BE2C (cell line): Measurements from ENCODE around the gene CNKSR3.

ENCODE experiments used
- DNase-seq: peaks from one replicate; pipeline ENCODE4 v3.0.0-alpha.2; 2020
- H3K27me3 ChIP-seq: fragments of 250-450 bp; sonication (Bioruptor Pico); 2 replicates; pipeline ENCODE4 v1.5.1; 2020; ENCODE audit warnings: mild to moderate bottlenecking
- H3K36me3 ChIP-seq: fragments of 250-450 bp; sonication (Bioruptor Pico); 2 replicates; pipeline ENCODE4 v1.5.1; 2020; ENCODE audit warnings: mild to moderate bottlenecking
- H3K4me1 ChIP-seq: fragments of 250-450 bp; sonication (Bioruptor Pico); 2 replicates; pipeline ENCODE4 v1.5.1; 2020
- H3K4me3 ChIP-seq: 2 replicates; pipeline ENCODE4 v1.5.1; 2011; ENCODE audit warnings: low read depth, low read length
- H3K9me3 ChIP-seq: fragments of 250-450 bp; sonication (Bioruptor Pico); 2 replicates; pipeline ENCODE4 v1.5.1; 2020
- TF ChIP-seq, protein P1 (sequence below): IDR thresholded peaks from 2 replicates; pipeline ENCODE4 v1.5.1; 2012; ENCODE audit warnings: mild to moderate bottlenecking, low read depth, low read length

Gene CNKSR3

DNA sequence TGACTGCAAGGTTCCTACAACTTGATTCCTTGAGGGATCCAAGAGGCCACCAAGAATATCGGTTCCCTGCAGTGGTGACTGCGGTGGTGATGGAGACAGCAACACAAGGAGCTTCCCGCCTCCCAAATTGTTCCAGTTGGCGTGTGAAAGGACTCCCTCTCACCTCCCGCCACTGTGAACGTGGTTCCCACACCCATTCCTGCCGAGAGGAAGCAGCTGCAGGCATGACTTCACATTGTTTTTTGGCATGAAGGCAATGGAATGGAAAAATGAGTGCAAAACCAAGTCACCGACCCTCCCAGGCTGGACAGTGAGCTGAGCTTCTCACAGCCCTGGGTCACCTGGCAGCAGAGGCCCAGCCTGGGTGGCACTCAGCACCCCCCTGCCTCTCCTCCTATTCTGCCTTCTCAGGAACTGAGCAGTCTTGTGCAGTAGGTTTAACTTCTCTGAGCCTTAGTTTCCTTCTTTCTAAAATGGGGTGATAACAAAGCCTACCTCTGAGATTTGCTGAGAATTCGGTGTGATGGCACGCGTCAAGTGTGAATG is 75.0 kb downstream of the CNKSR3 start:
- TF ChIP-seq, protein P1, sequence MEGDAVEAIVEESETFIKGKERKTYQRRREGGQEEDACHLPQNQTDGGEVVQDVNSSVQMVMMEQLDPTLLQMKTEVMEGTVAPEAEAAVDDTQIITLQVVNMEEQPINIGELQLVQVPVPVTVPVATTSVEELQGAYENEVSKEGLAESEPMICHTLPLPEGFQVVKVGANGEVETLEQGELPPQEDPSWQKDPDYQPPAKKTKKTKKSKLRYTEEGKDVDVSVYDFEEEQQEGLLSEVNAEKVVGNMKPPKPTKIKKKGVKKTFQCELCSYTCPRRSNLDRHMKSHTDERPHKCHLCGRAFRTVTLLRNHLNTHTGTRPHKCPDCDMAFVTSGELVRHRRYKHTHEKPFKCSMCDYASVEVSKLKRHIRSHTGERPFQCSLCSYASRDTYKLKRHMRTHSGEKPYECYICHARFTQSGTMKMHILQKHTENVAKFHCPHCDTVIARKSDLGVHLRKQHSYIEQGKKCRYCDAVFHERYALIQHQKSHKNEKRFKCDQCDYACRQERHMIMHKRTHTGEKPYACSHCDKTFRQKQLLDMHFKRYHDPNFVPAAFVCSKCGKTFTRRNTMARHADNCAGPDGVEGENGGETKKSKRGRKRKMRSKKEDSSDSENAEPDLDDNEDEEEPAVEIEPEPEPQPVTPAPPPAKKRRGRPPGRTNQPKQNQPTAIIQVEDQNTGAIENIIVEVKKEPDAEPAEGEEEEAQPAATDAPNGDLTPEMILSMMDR, result no peak
- peaks cover 3% of the 10 kb centered on the region; the same call in 1 of the 2 replicates for H3K9me3 ChIP-seq
- H3K27me3 ChIP-seq, result no peaks in the 10 kb centered on the region
- no peak for DNase-seq
- no peak overlapping the region for H3K4me3 ChIP-seq
- H3K36me3 ChIP-seq, result peaks cover 43% of the 10 kb centered on the region
- peaks cover 3% of the 10 kb centered on the region for H3K4me1 ChIP-seq

DNA sequence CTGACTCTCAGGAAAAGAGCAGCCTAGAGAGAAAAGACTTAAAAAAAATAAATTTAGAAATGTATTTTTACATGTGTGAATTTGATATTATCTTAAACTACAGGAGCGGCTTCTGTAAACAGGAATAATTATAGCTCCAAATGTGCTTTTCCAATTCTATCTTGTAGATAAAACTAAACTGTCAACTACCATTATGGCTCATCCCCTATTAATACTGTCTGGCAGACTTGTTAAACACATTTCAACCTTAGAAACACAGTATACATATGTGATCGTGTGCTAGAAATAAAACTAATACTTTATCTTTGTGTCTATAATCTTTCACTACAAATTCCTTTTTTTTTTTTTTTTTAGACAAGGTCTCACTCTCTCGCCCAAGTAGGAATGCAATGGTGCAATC is 75.8 kb downstream of the CNKSR3 start:
- H3K4me3 ChIP-seq, result no peak overlapping the region
- no peak for DNase-seq
- H3K27me3 ChIP-seq, result no peaks in the 10 kb centered on the region
- peaks cover 3% of the 10 kb centered on the region; the same call in 1 of the 2 replicates for H3K9me3 ChIP-seq
- peaks cover 43% of the 10 kb centered on the region for H3K36me3 ChIP-seq
- no peaks in the 10 kb centered on the region for H3K4me1 ChIP-seq
- TF ChIP-seq, protein P1, result no peak

DNA sequence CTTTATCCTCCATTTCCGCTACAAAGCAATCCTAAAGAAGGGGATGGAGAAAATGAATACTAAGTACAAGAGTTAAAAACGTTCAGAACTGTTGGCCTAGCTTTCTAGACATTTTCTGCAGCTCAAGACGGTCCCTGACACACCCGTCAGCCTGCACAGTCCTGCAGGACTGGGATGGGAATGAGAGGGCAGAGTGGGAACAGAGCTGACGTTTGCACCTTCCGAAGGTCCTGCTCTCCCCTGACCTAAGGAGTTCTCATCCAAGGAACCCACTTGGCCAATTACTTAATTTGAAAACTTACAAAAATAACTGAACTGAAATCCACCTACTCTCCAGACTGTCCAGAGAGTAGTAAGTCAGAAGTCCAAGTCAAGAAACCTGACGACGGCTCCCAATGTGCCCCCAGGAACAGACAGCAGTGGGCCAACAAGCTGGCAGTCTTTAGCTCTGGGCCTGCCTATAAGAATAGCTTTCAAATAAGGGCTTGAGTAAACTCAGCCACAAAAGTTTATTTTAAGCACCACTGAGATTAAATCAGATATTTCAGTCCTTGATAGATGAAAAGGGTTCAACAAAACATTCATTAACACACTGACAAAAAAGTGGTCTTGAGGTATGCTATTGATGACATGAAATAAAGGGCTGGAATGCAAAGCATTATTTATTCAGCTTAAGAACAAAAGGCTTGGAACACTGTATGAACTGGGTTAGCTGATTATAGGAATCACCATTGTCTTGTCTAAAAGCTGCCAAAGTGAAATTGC is 76.8 kb downstream of the CNKSR3 start:
- H3K4me1 ChIP-seq, result no peaks in the 10 kb centered on the region
- no peak for DNase-seq
- H3K9me3 ChIP-seq, result peaks cover 3% of the 10 kb centered on the region; the same call in 1 of the 2 replicates
- H3K4me3 ChIP-seq, result no peak overlapping the region
- TF ChIP-seq, protein P1, result no peak
- peaks cover 51% of the 10 kb centered on the region for H3K36me3 ChIP-seq
- no peaks in the 10 kb centered on the region for H3K27me3 ChIP-seq

DNA sequence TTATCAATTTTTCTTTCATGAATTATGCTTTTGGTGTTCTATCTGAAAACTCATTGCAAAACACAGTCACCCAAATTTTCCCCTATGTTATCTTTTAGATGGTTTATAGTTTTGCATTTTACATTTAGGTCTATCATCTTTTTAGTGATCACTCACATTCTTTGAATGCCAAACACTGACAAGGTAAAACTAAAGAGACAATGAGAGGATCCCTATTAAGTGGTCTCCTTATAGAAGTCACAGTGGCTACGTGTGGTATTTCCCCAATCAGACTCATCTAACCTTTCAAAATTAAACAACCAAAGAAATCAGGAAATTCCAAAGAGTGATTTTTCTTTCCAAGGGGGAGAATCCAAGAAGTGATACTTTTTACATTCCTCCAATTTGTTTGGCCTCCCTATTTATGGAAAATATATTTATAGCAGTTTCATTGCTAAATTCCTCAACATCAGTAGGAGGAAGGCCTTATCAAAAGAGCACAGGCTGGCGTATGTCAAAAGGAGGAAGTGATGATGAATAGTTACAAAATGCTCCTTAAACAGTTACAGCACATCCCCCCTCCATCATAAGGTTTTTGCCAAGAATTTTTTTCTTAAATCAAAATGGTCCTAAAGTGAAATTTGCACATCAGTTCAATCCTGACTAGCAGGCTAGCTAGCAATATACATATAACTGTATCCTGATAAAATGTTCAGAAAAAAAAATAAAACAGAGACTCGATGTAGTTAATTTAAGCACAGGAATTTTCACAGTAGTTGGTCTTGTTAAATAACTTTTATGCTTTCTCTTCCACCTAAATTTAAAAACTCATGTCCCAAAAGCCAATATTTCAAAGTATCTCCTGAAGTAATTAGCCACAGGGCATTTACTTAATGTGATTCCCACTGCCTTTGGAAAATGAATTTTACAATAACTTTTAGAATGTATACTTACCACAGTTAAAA is 77.7 kb downstream of the CNKSR3 start:
- Histone ChIP-seq H3K4me1 (peaks cover 5% of the 10 kb centered on the region), H3K4me3 (no peak overlapping the region), H3K9me3 (peaks cover 3% of the 10 kb centered on the region; the same call in 1 of the 2 replicates), H3K27me3 (no peaks in the 10 kb centered on the region), H3K36me3 (peaks cover 55% of the 10 kb centered on the region)
- TF ChIP-seq, protein P1, result no peak
- no peak for DNase-seq

DNA sequence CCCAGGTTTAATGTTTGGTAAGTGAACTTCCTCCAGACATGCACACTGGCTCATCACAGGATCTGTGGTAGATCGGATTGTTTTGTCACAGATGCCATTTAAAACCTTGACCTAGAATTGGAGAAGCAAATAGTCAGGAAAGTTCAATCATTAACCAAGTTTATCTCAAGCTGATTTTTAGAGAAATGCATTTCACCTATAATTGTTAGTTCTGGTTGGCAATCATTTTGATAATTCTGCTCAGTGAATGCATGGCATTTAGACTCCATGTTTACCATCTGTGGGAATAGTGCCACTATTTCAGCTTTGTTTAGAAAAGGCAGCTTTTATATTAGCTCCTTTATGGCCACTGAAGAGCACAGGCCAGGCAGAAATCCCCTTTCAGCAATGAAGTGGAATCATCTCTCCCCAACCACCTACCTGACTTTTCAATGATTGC is 80.0 kb downstream of the CNKSR3 start:
- Histone ChIP-seq H3K36me3 (peaks cover 52% of the 10 kb centered on the region), H3K9me3 (peaks cover 3% of the 10 kb centered on the region; the same call in 1 of the 2 replicates), H3K4me3 (no peak overlapping the region), H3K27me3 (no peaks in the 10 kb centered on the region), H3K4me1 (peaks cover 11% of the 10 kb centered on the region)
- no peak for DNase-seq
- TF ChIP-seq, protein P1, result no peak
